Measurements from ENCODE around the gene ZNF48.
A peak's percentile ranks its signal among the peaks of the same experiment; 100 is the strongest.
"Not testable (repeated sequence)": the region's sequence is repeated elsewhere in the genome, so short reads cannot be mapped to it uniquely, and the experiment has no call there.

ZNF48 gene

GRCh38 chr16:30394592-30395154 lies 547 bp upstream of the ZNF48 start:
- DNase-seq: no peak

GRCh38 chr16:30395992-30396585 lies 869 bp downstream of the ZNF48 start:
- TF ChIP-seq, protein P1, sequence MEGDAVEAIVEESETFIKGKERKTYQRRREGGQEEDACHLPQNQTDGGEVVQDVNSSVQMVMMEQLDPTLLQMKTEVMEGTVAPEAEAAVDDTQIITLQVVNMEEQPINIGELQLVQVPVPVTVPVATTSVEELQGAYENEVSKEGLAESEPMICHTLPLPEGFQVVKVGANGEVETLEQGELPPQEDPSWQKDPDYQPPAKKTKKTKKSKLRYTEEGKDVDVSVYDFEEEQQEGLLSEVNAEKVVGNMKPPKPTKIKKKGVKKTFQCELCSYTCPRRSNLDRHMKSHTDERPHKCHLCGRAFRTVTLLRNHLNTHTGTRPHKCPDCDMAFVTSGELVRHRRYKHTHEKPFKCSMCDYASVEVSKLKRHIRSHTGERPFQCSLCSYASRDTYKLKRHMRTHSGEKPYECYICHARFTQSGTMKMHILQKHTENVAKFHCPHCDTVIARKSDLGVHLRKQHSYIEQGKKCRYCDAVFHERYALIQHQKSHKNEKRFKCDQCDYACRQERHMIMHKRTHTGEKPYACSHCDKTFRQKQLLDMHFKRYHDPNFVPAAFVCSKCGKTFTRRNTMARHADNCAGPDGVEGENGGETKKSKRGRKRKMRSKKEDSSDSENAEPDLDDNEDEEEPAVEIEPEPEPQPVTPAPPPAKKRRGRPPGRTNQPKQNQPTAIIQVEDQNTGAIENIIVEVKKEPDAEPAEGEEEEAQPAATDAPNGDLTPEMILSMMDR (IDR thresholded peaks at IDR 0.05): no peak
- intact Hi-C loops (cut with DNase I; ENCODE audit: low total_unique reads): loop anchor here (2.0 kb wide), 1 partner anchor 17 kb away; no protein-coding TSS in a partner anchor
- peaks cover 0 to 17% (median 17%) of the 10 kb centered on the region in 3 donors for H3K36me3 ChIP-seq
- H3K4me3 ChIP-seq: peak overlapping the region; percentile 69 to 81
- no peak for DNase-seq
- H3K27ac ChIP-seq: peak overlapping the region; percentile 79 to 83
- peaks cover 0 to 27% (median 25%) of the 10 kb centered on the region in 4 donors for H3K4me1 ChIP-seq
- no peaks in the 10 kb centered on the region for H3K27me3 ChIP-seq
- no peaks in the 10 kb centered on the region for H3K9me3 ChIP-seq

More at GRCh38 chr16:30394592-30395154, 547 bp upstream of the ZNF48 start:
- Histone ChIP-seq H3K4me1 (peaks cover 0 to 22% (median 19%) of the 10 kb centered on the region in 4 donors), H3K4me3 (peak overlapping the region; percentile 69 to 81), H3K9me3 (no peaks in the 10 kb centered on the region), H3K36me3 (peaks cover 0 to 17% (median 17%) of the 10 kb centered on the region in 3 donors), H3K27ac (peak overlapping the region; percentile 79 to 83), H3K27me3 (no peaks in the 10 kb centered on the region)
- TF ChIP-seq, protein P1 (IDR thresholded peaks at IDR 0.05): no peak
- intact Hi-C loops (cut with DNase I; ENCODE audit: low total_unique reads): loop anchor here (2.0 kb wide), 1 partner anchor 16 kb away; no protein-coding TSS in a partner anchor

- intact Hi-C loops (cut with DNase I; ENCODE audit: low total_unique reads); H3K27ac ChIP-seq; H3K9me3 ChIP-seq; DNase-seq; H3K27me3 ChIP-seq: not testable (repeated sequence)
- Histone ChIP-seq H3K4me1 (peaks cover 0 to 27% (median 26%) of the 10 kb centered on the region in 4 donors), H3K4me3 (peak overlapping the region; percentile 69 to 81), H3K36me3 (peaks cover 0 to 17% (median 17%) of the 10 kb centered on the region in 3 donors)
These were observed 1.4 kb downstream of the ZNF48 start for GRCh38 chr16:30396627-30397026.

DNA sequence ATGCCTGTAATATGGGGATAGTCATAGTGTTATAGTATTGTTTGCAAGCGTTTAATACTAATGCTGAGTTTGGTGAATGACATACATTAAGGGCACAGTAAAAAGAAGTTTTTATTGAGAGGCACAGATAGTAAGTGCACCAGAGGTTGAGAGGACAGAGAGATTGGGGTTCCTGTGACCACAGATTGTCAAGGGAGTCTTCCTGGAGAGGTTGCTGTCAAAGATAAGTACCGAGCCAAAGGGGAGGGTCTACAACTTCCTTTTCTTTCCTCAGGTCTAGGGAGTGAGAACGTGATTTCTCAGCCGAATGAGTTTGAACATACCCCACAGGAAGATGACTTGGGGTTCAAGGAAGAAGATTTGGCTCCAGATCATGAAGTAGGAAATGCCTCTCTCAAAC lies 1.8 kb downstream of the ZNF48 start:
- peaks cover 0 to 27% (median 26%) of the 10 kb centered on the region in 4 donors for H3K4me1 ChIP-seq
- intact Hi-C loops (cut with DNase I; ENCODE audit: low total_unique reads): no loop called here
- no peak overlapping the region for H3K27ac ChIP-seq
- H3K9me3 ChIP-seq: no peaks in the 10 kb centered on the region
- no peak for DNase-seq
- peaks cover 0 to 17% (median 17%) of the 10 kb centered on the region in 3 donors for H3K36me3 ChIP-seq
- no peaks in the 10 kb centered on the region for H3K27me3 ChIP-seq
- TF ChIP-seq, protein P1 (IDR thresholded peaks at IDR 0.05): no peak
- no peak overlapping the region for H3K4me3 ChIP-seq

GRCh38 chr16:30397776-30398660 lies 2.8 kb downstream of the ZNF48 start:
- H3K9me3 ChIP-seq: no peaks in the 10 kb centered on the region
- TF ChIP-seq, protein P1 (IDR thresholded peaks at IDR 0.05): no peak
- no peak overlapping the region for H3K27ac ChIP-seq
- no peak overlapping the region for H3K4me3 ChIP-seq
- no peak for DNase-seq
- peaks cover 0 to 17% (median 17%) of the 10 kb centered on the region in 3 donors for H3K36me3 ChIP-seq
- no peaks in the 10 kb centered on the region for H3K27me3 ChIP-seq
- H3K4me1 ChIP-seq: peaks cover 0 to 27% (median 26%) of the 10 kb centered on the region in 4 donors
- intact Hi-C loops (cut with DNase I; ENCODE audit: low total_unique reads): no loop called here
